Transverse colon (tissue), 4 donors: ENCODE data around the gene STARD3.

Experiments
- POLR2A ChIP-seq: fragments of 450-650 bp; IDR thresholded peaks from one replicate; pipeline ENCODE4 v1.6.1; 2016; ENCODE audit warnings: antibody characterized with exemption, mild to moderate bottlenecking, moderate library complexity
- POLR2AphosphoS5 ChIP-seq, 3 donors: sonication (generic); formaldehyde crosslinking; IDR thresholded peaks; one replicate each; pipeline ENCODE4 v1.6.1; 2016; ENCODE audit warnings: antibody characterized with exemption in 3 of 3
- TF ChIP-seq, protein P1 (sequence below), 5 experiments: fragments of 200-600 bp in 3 of 5; fragments of 450-650 bp in 2 of 5; sonication (generic) in 3 of 5; IDR thresholded peaks; 1 replicate in 2 of 5; 2 replicates in 3 of 5; pipeline ENCODE4 v1.5.1; 2016 to 2017; ENCODE audit warnings: antibody characterized with exemption in 5 of 5, inconsistent platforms in 3 of 5, mild to moderate bottlenecking in 2 of 5, moderate library complexity in 1 of 5

DNA sequence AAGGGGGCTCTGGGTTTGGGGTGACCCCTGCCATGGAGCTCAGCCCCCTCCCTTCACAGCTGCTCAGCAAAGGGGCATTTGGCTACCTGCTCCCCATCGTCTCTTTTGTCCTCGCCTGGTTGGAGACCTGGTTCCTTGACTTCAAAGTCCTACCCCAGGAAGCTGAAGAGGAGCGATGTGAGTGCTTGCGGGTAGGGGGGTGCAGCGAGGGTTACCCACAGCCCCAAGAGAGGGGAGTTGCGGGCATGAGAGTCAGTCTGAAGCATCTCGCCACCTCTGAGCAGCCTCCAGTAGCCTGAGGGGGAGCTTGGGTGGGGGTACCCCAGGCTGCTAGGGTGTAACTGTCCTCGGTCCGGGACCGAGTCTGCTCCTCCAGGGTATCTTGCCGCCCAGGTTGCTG lies 21.4 kb downstream of the STARD3 start:
- TF ChIP-seq, protein P1, sequence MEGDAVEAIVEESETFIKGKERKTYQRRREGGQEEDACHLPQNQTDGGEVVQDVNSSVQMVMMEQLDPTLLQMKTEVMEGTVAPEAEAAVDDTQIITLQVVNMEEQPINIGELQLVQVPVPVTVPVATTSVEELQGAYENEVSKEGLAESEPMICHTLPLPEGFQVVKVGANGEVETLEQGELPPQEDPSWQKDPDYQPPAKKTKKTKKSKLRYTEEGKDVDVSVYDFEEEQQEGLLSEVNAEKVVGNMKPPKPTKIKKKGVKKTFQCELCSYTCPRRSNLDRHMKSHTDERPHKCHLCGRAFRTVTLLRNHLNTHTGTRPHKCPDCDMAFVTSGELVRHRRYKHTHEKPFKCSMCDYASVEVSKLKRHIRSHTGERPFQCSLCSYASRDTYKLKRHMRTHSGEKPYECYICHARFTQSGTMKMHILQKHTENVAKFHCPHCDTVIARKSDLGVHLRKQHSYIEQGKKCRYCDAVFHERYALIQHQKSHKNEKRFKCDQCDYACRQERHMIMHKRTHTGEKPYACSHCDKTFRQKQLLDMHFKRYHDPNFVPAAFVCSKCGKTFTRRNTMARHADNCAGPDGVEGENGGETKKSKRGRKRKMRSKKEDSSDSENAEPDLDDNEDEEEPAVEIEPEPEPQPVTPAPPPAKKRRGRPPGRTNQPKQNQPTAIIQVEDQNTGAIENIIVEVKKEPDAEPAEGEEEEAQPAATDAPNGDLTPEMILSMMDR (IDR thresholded peaks at IDR 0.05) = no peak
- TF ChIP-seq POLR2AphosphoS5 (IDR thresholded peaks at IDR 0.05) (no peak), POLR2A (no peak)
